Stimulated activated CD8-positive, alpha-beta memory T cell treated with anti-CD3 and anti-CD28 coated beads, Interleukin-4, amount 100 ng/mL, for 1 hour (primary cell): ENCODE results near the gene CWC27.

Experiments
- DNase-seq, 2 donors: peaks; one replicate each; pipeline ENCODE4 v3.0.0-alpha.2; 2020; ENCODE audit warnings: low read depth in 2 of 2, low spot score in 1 of 2

CWC27 gene

DNA sequence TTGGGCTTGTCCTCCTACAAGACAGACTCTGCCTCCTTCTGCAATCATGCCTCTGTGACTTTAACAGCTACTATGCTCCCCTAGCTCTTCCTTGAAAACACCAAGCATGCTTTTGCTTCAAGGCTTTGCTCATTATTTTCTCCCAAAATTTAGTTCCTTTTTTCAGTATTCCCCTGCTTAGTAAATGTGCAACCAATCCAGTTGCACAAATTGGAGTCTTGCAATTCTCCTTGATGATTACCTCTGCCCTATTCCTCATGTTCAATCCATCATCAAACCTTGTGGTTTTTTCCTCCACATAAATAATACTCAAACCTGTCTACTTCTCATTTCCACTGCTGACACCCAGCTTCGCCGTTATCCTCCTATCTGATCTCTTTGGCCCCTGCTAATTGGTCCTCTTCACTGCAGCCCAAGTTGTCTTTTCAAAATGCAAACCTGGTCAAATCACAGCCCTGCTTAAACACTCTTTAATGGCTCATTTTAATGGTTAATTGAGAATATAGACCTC is 296.3 kb downstream of the CWC27 start:
- no peak for DNase-seq

DNA sequence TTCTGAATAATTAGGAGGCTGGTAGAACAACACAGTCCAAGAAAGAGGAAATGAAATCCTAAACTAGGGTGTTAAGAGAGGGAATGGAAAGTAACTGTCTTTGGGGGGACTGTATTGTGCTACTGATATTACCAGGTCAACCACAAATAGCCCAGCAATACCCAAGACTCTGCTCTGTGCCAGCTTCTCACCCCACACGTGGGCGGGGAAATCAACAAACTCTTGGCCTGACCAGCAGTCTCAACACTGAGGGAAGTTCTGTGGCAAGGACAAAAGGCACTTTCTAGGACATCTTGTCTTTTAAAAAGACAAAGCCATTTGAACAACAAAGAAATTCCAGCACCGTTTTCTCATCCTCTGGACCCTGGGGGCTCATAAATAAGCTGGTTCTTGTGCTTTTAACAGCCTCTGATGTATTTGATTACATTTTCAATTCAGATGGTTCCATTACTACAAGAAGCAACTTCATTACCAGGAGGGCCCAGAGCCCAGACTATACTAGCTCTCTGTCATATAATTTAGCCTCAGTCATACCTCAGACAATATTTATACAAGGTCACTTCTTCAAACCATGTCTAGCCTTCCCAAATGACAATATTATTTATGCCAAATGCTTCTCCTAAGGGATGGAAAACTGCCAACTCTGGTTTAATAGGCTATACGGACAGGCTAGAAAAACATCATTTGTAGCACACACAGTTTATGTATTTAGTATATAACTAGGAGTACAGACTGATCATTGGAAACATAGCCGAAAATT is 297.8 kb downstream of the CWC27 start:
- no peak for DNase-seq

DNA sequence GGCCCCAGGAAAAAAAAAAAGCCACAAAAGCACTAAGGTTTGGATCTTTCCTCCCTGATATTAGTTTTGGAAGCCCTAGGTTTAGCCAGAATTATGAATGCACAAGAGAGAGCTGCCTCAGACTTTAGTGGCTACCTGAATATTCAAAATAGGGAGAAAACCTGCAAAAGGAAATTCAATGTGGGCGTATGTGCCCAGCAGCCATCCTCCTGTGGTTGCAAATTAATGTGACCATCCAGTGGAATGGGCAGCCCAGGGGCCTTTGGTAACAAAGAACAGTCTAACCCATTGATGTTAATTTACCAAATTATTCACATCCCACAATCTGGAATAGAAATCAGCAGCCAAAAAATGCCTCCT is 298.4 kb downstream of the CWC27 start:
- DNase-seq: no peak
